Kidney epithelial cell (primary cell): ENCODE data around the gene SIDT1. TPM values are rescaled to one million over a fixed set of nuclear protein-coding genes. Genes with fewer than 3 reads are reported as not detected.

Experiments used
- DNase-seq: peaks from one replicate; pipeline ENCODE4 v3.0.0-alpha.2; 2010; ENCODE audit warnings: low read depth
- H3K27me3 ChIP-seq: 2 replicates; pipeline ENCODE4 v1.6.0; 2011; ENCODE audit warnings: low read length; ENCODE audit not compliant: control insufficient read depth, insufficient read depth
- H3K36me3 ChIP-seq: 2 replicates; pipeline ENCODE4 v1.5.1; 2011; ENCODE audit warnings: low read length; ENCODE audit not compliant: control insufficient read depth, insufficient read depth
- H3K4me3 ChIP-seq: 2 replicates; pipeline ENCODE4 v1.5.1; 2011; ENCODE audit warnings: low read depth, mild to moderate bottlenecking, control low read depth, low read length
- CTCF ChIP-seq: IDR thresholded peaks from 2 replicates; pipeline ENCODE4 v1.5.1; 2011; ENCODE audit warnings: mild to moderate bottlenecking, moderate library complexity, low read length, control low read depth, inconsistent platforms; ENCODE audit not compliant: insufficient read depth, poor library complexity, severe bottlenecking
- total RNA-seq: library from RNA; depleted of rRNA; stranded (reverse); fragments of >200 nt; gene quantifications from 2 replicates; pipeline ENCODE4 v1.2.3, GENCODE V29; 2015

The SIDT1 gene
- total RNA-seq, 1 donor from 2014 or later, result 0.04 TPM

DNA sequence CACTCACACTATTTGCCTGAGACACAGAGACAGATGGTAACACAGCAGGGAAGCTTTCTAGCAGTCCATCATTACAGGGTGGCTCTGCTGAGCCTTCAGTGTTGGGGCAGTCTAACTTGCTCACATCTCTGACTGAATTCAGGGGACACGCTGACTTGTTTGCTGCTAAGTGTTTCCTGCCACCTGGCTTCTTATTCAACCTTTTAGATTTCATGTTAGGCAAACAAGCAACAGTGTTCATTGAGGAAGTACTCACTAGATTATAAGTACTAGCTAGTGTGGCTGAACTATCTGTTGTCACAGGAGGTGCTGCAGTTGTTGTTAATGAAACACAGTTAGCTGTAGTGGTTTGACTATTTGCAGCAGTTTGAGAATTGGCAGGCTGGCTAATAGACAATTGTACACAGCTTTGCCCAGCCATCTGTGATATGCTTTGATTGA lies 126.8 kb downstream of the SIDT1 start:
- H3K36me3 ChIP-seq, result no peaks in the 10 kb centered on the region
- TF ChIP-seq CTCF, result no peak
- no peak overlapping the region for H3K4me3 ChIP-seq
- no peak for DNase-seq
- H3K27me3 ChIP-seq, result no peaks in the 10 kb centered on the region

- Histone ChIP-seq H3K4me3 (no peak overlapping the region), H3K27me3 (no peaks in the 10 kb centered on the region), H3K36me3 (no peaks in the 10 kb centered on the region)
- no peak for TF ChIP-seq CTCF
- no peak for DNase-seq
Observed at GRCh38 chr3:113659996-113660395, 127.6 kb downstream of the SIDT1 start.

DNA sequence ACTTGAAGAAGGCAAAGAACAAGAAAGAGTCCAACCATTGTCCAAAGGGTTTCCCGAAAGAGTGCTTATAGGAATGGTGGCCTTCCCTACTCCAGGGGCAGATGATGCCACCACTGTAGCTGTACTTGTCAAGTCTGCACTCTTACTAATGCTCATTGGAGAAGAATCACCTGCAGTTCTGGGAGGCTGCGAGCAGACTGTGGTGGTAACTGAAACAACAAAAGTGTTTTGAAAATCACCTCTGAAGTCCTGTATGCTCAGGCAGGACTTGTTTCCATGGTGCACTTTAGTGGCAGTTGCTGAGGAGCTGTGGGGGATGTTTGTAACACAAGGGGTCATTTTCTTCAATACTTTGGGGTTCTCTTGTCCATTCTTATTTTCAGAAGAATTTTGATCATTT lies 128.1 kb downstream of the SIDT1 start:
- Histone ChIP-seq H3K27me3 (no peaks in the 10 kb centered on the region), H3K4me3 (no peak overlapping the region), H3K36me3 (no peaks in the 10 kb centered on the region)
- no peak for DNase-seq
- TF ChIP-seq CTCF, result no peak

DNA sequence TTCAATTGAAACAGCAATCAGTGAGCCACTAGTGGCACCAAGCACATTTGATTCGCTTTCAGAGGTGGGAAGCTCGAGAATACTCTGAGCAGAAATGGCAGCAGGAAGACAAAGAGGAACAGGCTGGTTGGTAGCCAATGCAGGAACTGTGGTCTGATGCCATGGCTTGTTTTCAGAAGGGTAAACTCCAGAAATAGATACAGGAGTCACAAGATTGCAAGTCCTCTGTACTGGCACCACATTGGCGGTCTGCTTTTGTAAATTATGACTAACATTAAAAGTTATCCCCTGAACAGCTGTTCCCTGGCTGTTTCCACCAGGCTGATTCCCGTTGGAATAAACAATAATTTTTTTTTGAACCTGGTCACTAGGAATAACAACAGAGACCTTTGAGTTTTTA lies 128.5 kb downstream of the SIDT1 start:
- no peak overlapping the region for H3K4me3 ChIP-seq
- no peaks in the 10 kb centered on the region for H3K36me3 ChIP-seq
- no peak for TF ChIP-seq CTCF
- H3K27me3 ChIP-seq, result no peaks in the 10 kb centered on the region
- DNase-seq, result no peak

GRCh38 chr3:113662824-113663223 lies 130.5 kb downstream of the SIDT1 start:
- Histone ChIP-seq H3K36me3 (no peaks in the 10 kb centered on the region), H3K4me3 (no peak overlapping the region), H3K27me3 (no peaks in the 10 kb centered on the region)
- no peak for DNase-seq
- no peak for TF ChIP-seq CTCF

DNA sequence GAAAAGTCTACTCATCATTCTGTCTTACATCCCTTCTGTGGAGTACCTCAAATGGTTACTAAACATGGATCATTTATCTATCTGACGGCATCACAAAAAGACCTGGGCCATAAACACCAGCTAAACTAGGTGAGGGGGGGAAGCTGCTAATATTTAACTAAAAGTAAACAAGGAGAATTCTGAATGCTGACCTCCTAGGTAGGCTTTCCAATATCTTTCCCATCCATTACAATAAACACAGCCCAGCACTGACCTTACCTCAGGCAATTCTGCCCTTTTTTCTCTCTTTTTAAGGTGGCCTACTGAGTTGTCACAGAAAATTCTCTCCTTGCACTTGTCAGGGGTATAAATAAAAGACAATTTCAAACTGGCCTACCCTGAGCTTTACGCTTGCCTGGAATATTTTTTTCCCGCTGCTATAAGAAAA lies 131.0 kb downstream of the SIDT1 start:
- no peak for TF ChIP-seq CTCF
- no peaks in the 10 kb centered on the region for H3K36me3 ChIP-seq
- DNase-seq, result no peak
- H3K4me3 ChIP-seq, result no peak overlapping the region
- H3K27me3 ChIP-seq, result no peaks in the 10 kb centered on the region
